Inferior parietal cortex (tissue), 1 donor: Measurements from ENCODE around the gene TMEM40.
A peak's percentile ranks its signal among the peaks of the same experiment; 100 is the strongest.
"Not testable (repeated sequence)": the region's sequence is repeated elsewhere in the genome, so short reads cannot be mapped to it uniquely, and the experiment has no call there.

Experiments used
- DNase-seq: peaks from one replicate; pipeline ENCODE4 v3.0.0-alpha.2; 2016; ENCODE audit errors: extremely low spot score

Gene TMEM40

GRCh38 chr3:12751571-12751970 lies 7.5 kb downstream of the TMEM40 start:
- DNase-seq: no peak

- DNase-seq: no peak
Measured at GRCh38 chr3:12750658-12751071, 8.4 kb downstream of the TMEM40 start.

- DNase-seq: peak; percentile 19
Measured at GRCh38 chr3:12750223-12750622, 8.8 kb downstream of the TMEM40 start.

- DNase-seq: no peak
Measured at GRCh38 chr3:12748477-12748876, 10.6 kb downstream of the TMEM40 start.

DNA sequence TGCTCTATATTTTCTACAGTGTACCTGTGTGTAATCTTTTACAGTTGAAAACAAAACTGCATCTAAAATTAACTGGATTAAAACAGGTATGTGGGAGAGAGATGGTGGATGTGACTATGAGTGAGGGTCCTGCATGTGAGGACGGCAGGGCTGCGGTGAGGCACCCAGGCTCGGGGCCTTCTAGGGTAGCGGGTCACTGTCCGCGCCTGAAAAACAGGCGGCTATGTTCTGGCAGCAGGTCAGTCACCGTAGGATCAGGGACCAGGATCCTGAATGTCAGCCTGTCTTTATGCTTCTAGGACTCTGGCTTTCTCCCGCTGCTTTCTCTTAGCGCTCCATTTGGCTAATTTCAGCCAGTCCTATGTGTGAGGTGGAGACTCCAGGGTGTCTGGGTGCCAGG lies 12.6 kb downstream of the TMEM40 start:
- DNase-seq: no peak

- DNase-seq: no peak
Measured at GRCh38 chr3:12744326-12744725, 14.7 kb downstream of the TMEM40 start.

- DNase-seq: no peak
Measured at GRCh38 chr3:12743583-12743982, 15.5 kb downstream of the TMEM40 start.

- DNase-seq: no peak
Measured at GRCh38 chr3:12742330-12743107, 16.5 kb downstream of the TMEM40 start.

DNA sequence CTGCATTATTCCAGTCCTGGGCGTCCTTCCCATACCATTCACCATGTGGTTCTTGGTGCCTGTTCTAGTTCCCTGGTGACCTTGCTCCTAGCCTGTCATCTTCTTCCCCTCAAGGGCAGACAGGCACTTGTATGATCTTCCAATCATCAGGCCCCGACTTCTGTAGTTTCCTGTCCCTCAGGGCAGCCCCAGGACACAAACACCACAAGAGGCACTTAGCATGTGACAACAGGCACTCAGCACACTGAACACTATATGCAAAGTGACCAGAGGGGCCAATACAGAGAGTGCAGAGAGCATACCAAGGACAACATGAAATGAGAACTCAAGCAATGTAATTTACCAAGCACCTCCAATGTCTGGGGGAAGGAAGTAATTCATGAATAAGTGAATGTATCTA lies 17.9 kb downstream of the TMEM40 start:
- no peak for DNase-seq

- DNase-seq: no peak
Measured at GRCh38 chr3:12737833-12738232, 21.2 kb downstream of the TMEM40 start.

DNA sequence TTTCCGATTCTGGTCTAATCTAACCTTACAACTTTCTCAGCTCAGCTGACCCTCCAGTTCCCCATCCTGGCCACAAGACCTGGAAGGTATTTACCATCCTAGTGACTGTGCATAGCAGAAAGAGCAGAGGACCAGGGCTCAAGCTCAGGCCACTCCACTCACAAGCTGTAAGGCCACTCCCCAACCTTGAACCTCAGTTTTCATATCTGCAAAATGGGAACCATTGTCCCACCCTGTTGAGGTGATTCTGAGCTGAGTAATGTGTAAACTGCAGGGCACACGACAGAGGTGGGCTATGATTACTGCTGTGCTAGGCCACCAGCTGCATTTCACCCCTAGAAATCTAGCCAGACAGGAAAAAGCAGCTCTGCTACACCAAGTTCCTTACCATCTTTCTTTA lies 21.7 kb downstream of the TMEM40 start:
- no peak for DNase-seq

DNA sequence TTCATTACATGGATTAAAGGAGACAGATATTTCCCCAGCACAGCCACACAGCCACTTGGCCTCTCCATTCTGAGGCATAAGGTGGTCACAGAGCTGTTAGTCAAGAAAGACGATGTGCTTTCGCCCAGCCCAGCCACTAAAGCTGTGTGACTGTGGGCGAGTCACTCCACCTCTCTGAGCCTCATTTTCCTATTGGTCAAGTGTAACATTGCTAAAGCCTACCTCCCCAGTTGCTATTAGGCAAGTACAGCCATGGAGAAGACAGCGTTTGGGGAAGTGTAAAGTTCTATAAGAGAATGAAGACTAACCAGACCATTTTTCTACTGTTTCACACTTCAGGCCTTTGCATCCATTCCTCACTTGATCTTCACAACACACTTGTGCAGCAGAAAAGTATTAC lies 24.1 kb downstream of the TMEM40 start:
- no peak for DNase-seq

- no peak for DNase-seq
Measured at GRCh38 chr3:12733566-12733965, 25.5 kb downstream of the TMEM40 start.

DNA sequence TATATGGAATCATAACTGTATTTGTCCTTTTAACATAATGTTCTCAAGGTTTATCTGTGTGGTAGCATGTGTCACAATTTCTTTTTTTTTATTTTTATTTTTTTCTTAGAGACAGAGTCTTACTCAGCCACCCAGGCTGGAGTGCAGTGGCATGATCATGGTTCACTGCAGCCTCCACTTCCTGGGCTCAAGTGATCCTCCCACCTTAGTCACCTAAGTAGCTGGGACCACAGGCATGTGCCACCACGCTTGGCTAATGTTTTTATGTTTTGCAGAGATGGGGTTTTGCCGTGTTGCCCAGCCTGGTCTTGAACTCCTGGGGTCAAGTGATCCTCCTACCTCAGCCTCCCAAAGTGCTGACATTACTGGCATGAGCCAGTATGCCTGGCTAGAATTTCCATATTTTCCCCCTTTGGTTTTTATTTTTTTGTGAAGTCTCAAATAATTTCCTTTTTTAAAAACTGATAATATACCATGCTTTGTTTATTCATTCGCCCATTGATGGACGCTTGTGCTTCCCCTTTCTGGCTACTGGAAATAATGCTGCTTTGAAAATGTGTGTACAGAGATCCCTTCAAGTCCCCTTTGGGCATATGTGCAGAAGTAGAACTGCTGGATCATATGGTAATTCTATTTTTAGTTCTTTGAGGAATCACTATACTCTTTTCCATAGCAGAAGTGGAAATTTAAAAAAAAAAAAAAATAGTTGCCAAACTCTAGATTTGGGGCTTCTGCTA lies 28.4 kb downstream of the TMEM40 start:
- DNase-seq: no peak

DNA sequence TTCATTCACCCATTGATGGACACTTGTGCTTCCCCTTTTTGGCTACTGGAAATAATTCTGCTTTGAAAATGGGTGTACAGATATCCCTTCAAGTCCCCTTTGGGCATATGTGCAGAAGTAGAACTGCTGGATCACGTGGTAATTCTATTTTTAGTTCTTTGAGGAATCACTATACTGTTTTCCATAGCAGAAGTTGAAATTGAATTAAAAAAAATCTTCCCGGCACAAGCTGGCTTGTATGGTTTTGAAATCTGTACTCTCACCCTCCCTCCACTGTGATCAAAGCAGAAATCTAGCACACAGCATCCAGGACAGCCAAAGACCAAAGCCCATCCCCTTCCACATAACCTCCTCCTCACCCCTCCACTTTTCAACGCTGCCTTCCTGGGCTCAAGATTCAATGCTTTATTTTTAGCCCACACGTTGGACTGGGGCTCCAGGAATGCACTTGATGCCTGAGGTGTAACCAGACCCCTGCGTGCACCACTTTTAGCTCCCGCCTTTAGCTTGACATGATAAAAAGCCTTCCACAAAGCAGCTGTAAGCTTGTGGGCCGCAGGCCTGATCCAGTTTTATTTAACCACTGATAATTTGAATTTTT lies 29.9 kb downstream of the TMEM40 start:
- no peak for DNase-seq

GRCh38 chr3:12727937-12728336 lies 31.1 kb downstream of the TMEM40 start:
- no peak for DNase-seq

GRCh38 chr3:12727481-12727880 lies 31.6 kb downstream of the TMEM40 start:
- no peak for DNase-seq

DNA sequence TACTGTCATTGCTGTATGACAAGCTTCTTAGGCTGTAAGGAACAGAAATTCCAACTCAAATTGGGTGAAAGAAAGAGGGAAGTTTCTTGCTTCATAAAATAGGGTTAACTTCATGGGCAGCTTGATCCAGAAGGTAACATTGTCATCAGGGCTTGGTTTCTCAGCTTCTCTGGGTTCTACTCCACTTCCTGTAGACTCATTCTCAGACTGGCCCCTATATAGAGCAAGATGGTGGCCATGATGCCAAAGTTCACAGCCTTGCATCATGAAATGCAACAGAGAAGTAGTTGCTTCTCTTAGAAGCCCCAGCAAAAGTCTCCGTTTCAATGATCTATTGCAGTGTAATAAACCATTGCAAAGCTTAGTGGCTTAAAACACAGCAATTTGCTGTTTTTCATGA lies 33.6 kb downstream of the TMEM40 start:
- no peak for DNase-seq

DNA sequence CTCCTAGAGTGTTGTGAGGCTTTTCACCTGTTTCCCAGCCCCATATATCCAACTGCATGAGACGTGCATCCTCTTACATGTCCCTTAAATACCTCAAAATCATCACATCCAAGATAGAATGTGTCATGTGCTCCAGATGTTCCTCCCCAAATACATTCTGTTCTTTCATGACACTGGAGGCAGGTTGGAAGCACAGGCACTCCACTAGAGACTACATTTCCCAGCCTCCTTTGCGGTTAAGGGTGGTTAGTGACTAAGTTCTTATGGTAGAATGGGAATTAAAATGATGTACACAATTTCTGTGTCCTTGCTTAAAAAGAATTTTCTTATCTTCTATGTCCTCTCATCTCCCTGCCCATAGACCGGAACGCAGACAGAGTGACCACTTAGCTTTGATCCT lies 34.3 kb downstream of the TMEM40 start:
- no peak for DNase-seq

- not testable (repeated sequence) for DNase-seq
Measured at GRCh38 chr3:12723362-12723761, 35.7 kb downstream of the TMEM40 start.

DNA sequence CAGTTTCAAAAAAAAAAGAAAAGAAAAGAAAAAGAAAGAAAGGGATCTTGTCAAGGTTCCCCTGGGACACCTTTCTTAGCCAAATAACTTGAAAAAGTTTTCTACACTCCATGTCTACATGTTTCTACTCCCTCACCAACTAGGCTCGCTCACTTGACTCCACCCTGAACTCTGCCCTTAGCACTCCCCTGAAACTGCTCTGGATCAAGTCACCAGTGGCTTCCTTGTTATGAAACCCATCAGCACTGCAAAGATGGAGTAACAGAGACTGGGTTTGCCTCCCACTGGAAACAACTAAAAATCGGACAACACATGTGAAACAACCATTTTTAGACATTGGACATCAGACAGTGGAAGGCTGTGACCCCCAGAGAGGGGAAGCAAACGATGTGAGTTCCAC lies 36.8 kb downstream of the TMEM40 start:
- DNase-seq: no peak

DNA sequence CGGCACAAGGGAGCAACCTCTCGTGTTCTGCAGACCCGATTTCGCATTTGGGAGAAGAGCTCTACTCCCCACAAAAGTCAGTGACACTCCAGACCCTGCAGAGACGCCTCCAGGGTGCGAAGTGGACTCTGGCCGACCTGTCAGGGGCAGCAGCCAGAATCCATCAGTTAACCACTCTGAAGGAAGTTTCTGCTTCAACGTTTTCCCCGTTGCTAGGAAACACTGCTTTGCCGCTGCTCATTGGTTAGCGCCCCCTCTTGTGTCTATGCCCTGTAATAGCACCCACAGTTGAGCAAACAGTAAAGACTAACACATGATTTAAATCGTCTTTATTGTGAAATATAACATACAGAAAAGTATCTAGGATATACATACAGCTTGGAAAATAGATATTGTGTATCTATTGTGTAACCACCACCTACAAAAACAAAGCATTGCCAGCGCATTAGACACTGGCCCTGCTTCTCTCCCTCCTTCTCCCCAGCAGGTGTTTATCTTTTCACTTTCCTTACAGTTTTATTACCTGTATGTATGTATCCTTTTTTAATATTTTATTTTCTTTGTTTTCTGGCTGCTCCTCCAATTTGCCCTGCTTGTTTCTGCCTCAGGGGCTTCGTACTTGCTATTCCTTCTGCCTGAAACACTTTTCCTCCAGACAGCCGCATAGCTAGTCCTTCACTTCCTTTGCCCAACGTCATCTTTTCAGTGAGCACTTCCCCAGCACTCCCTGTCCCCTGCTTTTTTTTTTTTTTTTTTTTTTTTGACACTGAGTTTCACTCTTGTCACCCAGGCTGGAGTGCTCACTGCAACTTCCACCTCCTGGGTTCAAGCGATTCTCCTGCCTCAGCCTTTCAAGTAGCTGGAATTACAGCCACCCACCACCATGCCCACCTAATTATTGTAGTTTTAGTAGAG lies 38.8 kb downstream of the TMEM40 start:
- DNase-seq: peak; percentile 82
